Lower leg skin (tissue), 4 donors: Measurements from ENCODE around the gene LRRC37A. TPM values are rescaled to one million over a fixed set of nuclear protein-coding genes. Genes with fewer than 3 reads are reported as not detected.
A peak's percentile ranks its signal among the peaks of the same experiment; 100 is the strongest.
"Not testable (repeated sequence)": the region's sequence is repeated elsewhere in the genome, so short reads cannot be mapped to it uniquely, and the experiment has no call there.

Experiments
- DNase-seq, 2 donors: peaks; one replicate each; pipeline ENCODE4 v3.0.0-alpha.2; 2019; ENCODE audit warnings: low spot score in 2 of 2
- H3K4me3 ChIP-seq: fragments of 200-600 bp; sonication (generic); 2 replicates; pipeline ENCODE4 v1.5.1; 2017; ENCODE audit warnings: mild to moderate bottlenecking, low read depth; ENCODE audit not compliant: poor library complexity, severe bottlenecking
- CTCF ChIP-seq, 3 donors: fragments of 450-650 bp; IDR thresholded peaks; one replicate each; pipeline ENCODE4 v1.5.1; 2016; ENCODE audit warnings: antibody characterized with exemption in 3 of 3, mild to moderate bottlenecking in 3 of 3, moderate library complexity in 2 of 3
- POLR2A ChIP-seq, 2 donors: fragments of 450-650 bp; IDR thresholded peaks; one replicate each; pipeline ENCODE4 v1.6.1; 2016 to 2017; ENCODE audit warnings: antibody characterized with exemption in 2 of 2, mild to moderate bottlenecking in 1 of 2, moderate library complexity in 1 of 2
- WGBS, 2 donors: methylation state at CpG; one replicate each; pipeline ENCODE4 v1.1.5; 2018; 5-methylcytosine and 5-hydroxymethylcytosine counted together
- intact Hi-C: fragments of 100-400 bp; cut with DNase I; formaldehyde crosslinking; loops from one replicate; pipeline ENCODE4 v1.15.0; 2023; ENCODE audit warnings: low total_unique reads
- total RNA-seq, 4 donors: library from RNA; depleted of rRNA; stranded (reverse); fragments of >200 nt; gene quantifications; one replicate each; pipeline ENCODE4 v1.1.0, GENCODE V29; 2016

Gene LRRC37A
- total RNA-seq, 4 donors from 2014 or later, result 1.1 to 11.0 (median 2.2) TPM

GRCh38 chr17:46266656-46267544 is 28.0 kb upstream of the LRRC37A start:
- DNase-seq, result peak; percentile 68 to 96
- H3K4me3 ChIP-seq, result peak overlapping the region; percentile 40
- intact Hi-C loops, result no loop called here
- WGBS, 2 donors, result 0 to 1% methylated on average over 22 to 25 of the region's 116 CpGs
- TF ChIP-seq CTCF (IDR thresholded peaks at IDR 0.05) (no peak), POLR2A (IDR thresholded peaks at IDR 0.05) (no peak)

GRCh38 chr17:46270032-46270431 is 24.9 kb upstream of the LRRC37A start:
- WGBS, 2 donors, result 73 to 81% methylated on average over 5 of the region's 5 CpGs
- no peak overlapping the region for H3K4me3 ChIP-seq
- DNase-seq, result no peak
- intact Hi-C loops, result no loop called here
- TF ChIP-seq CTCF (IDR thresholded peaks at IDR 0.05), result no peak

- no peak for DNase-seq
- TF ChIP-seq POLR2A (IDR thresholded peaks at IDR 0.05) (no peak), CTCF (IDR thresholded peaks at IDR 0.05) (no peak)
- H3K4me3 ChIP-seq, result no peak overlapping the region
- intact Hi-C loops, result no loop called here
- WGBS, 2 donors, result 67 to 81% methylated on average over 6 of the region's 6 CpGs
These were observed 21.2 kb upstream of the LRRC37A start for GRCh38 chr17:46273541-46274236.

GRCh38 chr17:46274238-46274637 is 20.7 kb upstream of the LRRC37A start:
- WGBS, 2 donors, result 87 to 90% methylated on average over 3 of the region's 3 CpGs
- intact Hi-C loops, result no loop called here
- H3K4me3 ChIP-seq, result no peak overlapping the region
- DNase-seq, result no peak
- no peak for TF ChIP-seq POLR2A (IDR thresholded peaks at IDR 0.05)
- TF ChIP-seq CTCF (IDR thresholded peaks at IDR 0.05), result no peak

- not testable (repeated sequence) for DNase-seq
- WGBS, 2 donors, result 66 to 68% methylated on average over 3 of the region's 3 CpGs
These were observed 18.0 kb upstream of the LRRC37A start for GRCh38 chr17:46276728-46277479.

GRCh38 chr17:46281336-46281735 is 13.6 kb upstream of the LRRC37A start:
- WGBS, 2 donors, result 94 to 96% methylated on average over 4 of the region's 4 CpGs
- intact Hi-C loops, DNase-seq, H3K4me3 ChIP-seq: not testable (repeated sequence)

More at GRCh38 chr17:46276728-46277479, 18.0 kb upstream of the LRRC37A start:
- H3K4me3 ChIP-seq, intact Hi-C loops: not testable (repeated sequence)

- intact Hi-C loops, result not testable (repeated sequence)
These were observed 12.3 kb upstream of the LRRC37A start for GRCh38 chr17:46282635-46283034.

GRCh38 chr17:46284467-46284866 is 10.5 kb upstream of the LRRC37A start:
- 44 to 71% methylated on average over 1 of the region's 1 CpG for WGBS, 2 donors
- DNase-seq, intact Hi-C loops, H3K4me3 ChIP-seq: not testable (repeated sequence)

More at GRCh38 chr17:46282635-46283034, 12.3 kb upstream of the LRRC37A start:
- WGBS, 2 donors, result 90 to 93% methylated on average over 11 to 12 of the region's 12 CpGs
- H3K4me3 ChIP-seq, DNase-seq: not testable (repeated sequence)

- H3K4me3 ChIP-seq, DNase-seq, intact Hi-C loops: not testable (repeated sequence)
- WGBS, 2 donors, result 96 to 98% methylated on average over 2 of the region's 2 CpGs
These were observed 9.4 kb upstream of the LRRC37A start for GRCh38 chr17:46285500-46285899.
